GM23338 (cell line): Measurements from ENCODE around the gene DDAH2. TPM values are rescaled to one million over a fixed set of nuclear protein-coding genes. Genes with fewer than 3 reads are reported as not detected.

ENCODE experiments used
- ATAC-seq: fragments of 200-7000 bp; cut with Tn5 transposase; 3 replicates; pipeline ENCODE4 v1.9.1; 2020
- DNase-seq: peaks from one replicate; pipeline ENCODE4 v3.0.0-alpha.2; 2015; ENCODE audit warnings: low spot score
- H2AFZ ChIP-seq: fragments of 200-600 bp; sonication (generic); 2 replicates; pipeline ENCODE4 v1.8.0; 2016; ENCODE audit warnings: antibody characterized with exemption, mild to moderate bottlenecking, moderate library complexity
- H3F3A ChIP-seq: fragments of 200-600 bp; sonication (generic); replicated peaks from 2 replicates; pipeline ENCODE4 v1.8.0; 2017; ENCODE audit warnings: antibody characterized with exemption, mixed run types, low read depth
- H3K27ac ChIP-seq: fragments of 200-600 bp; sonication (generic); 2 replicates; pipeline ENCODE4 v1.6.1; 2016; ENCODE audit warnings: low read depth
- H3K27me3 ChIP-seq: fragments of 200-600 bp; sonication (generic); 2 replicates; pipeline ENCODE4 v1.8.0; 2016; ENCODE audit warnings: mild to moderate bottlenecking, mixed run types, moderate library complexity; ENCODE audit not compliant: insufficient read depth
- H3K36me3 ChIP-seq: fragments of 200-600 bp; sonication (generic); 2 replicates; pipeline ENCODE4 v1.8.0; 2016; ENCODE audit warnings: mild to moderate bottlenecking; ENCODE audit not compliant: insufficient read depth
- H3K4me1 ChIP-seq: fragments of 200-600 bp; sonication (generic); 2 replicates; pipeline ENCODE4 v1.8.0; 2016; ENCODE audit warnings: mild to moderate bottlenecking, moderate library complexity; ENCODE audit not compliant: insufficient read depth
- H3K4me2 ChIP-seq: fragments of 200-600 bp; sonication (generic); 2 replicates; pipeline ENCODE4 v1.7.1; 2017; ENCODE audit warnings: mixed run types
- H3K4me3 ChIP-seq: fragments of 200-600 bp; sonication (generic); 2 replicates; pipeline ENCODE4 v1.6.1; 2016; ENCODE audit warnings: mixed run types
- H3K79me2 ChIP-seq: fragments of 200-600 bp; sonication (generic); replicated peaks from 2 replicates; pipeline ENCODE4 v1.8.0; 2017; ENCODE audit warnings: mild to moderate bottlenecking; ENCODE audit not compliant: insufficient read depth
- H3K9me2 ChIP-seq: fragments of 200-600 bp; sonication (generic); 2 replicates; pipeline ENCODE4 v1.8.0; 2017; ENCODE audit not compliant: insufficient read depth
- H4K20me1 ChIP-seq: fragments of 200-600 bp; sonication (generic); replicated peaks from 2 replicates; pipeline ENCODE4 v1.8.0; 2017; ENCODE audit warnings: mild to moderate bottlenecking; ENCODE audit not compliant: insufficient read depth
- H3K27ac Mint-ChIP-seq: 2 replicates; pipeline ENCODE4 v1.8.0; 2020; ENCODE audit warnings: inconsistent platforms, mild to moderate bottlenecking, moderate library complexity, mixed read lengths
- H3K27me3 Mint-ChIP-seq: 3 replicates; pipeline ENCODE4 v1.8.0; 2022; ENCODE audit warnings: low read depth, mild to moderate bottlenecking, moderate library complexity, mixed read lengths, inconsistent platforms; ENCODE audit not compliant: insufficient read depth, poor library complexity
- H3K36me3 Mint-ChIP-seq: 3 replicates; pipeline ENCODE4 v1.8.0; 2021; ENCODE audit warnings: low read depth, mild to moderate bottlenecking, inconsistent platforms, moderate library complexity, mixed read lengths
- H3K4me1 Mint-ChIP-seq: 3 replicates; pipeline ENCODE4 v1.8.0; 2020; ENCODE audit warnings: mild to moderate bottlenecking, inconsistent platforms, mixed read lengths
- H3K4me3 Mint-ChIP-seq: 3 replicates; pipeline ENCODE4 v1.8.0; 2021; ENCODE audit warnings: moderate library complexity, mild to moderate bottlenecking, inconsistent platforms, mixed read lengths
- H3K9me3 Mint-ChIP-seq: 3 replicates; pipeline ENCODE4 v1.8.0; 2020; ENCODE audit warnings: moderate library complexity, mild to moderate bottlenecking, inconsistent platforms, mixed read lengths
- EZH2 ChIP-seq: fragments of 200-600 bp; sonication (generic); IDR thresholded peaks from one replicate; pipeline ENCODE4 v1.8.0; 2017; ENCODE audit warnings: antibody characterized with exemption, mild to moderate bottlenecking, low read depth; ENCODE audit not compliant: unreplicated experiment
- EZH2phosphoT487 ChIP-seq: fragments of 200-600 bp; sonication (generic); IDR thresholded peaks from one replicate; pipeline ENCODE4 v1.8.1; 2018; ENCODE audit warnings: antibody characterized with exemption; ENCODE audit not compliant: unreplicated experiment
- POLR2AphosphoS5 ChIP-seq: IDR thresholded peaks from 2 replicates; pipeline ENCODE4 v1.6.1; 2016; ENCODE audit warnings: antibody characterized with exemption, low read depth
- ZNF114 ChIP-seq: fragments of 250-450 bp; sonication (Bioruptor Pico); IDR thresholded peaks from 2 replicates; pipeline ENCODE4 v1.5.0; 2020; ENCODE audit warnings: mild to moderate bottlenecking, moderate library complexity
- polyA plus RNA-seq: library from polyadenylated mRNA; unstranded; fragments of >200 nt; fragmentation: Nextera tagmentation; extraction: Ambion mirVana; gene quantifications from 2 replicates; pipeline ENCODE4 v1.2.1, GENCODE V29; 2016
- total RNA-seq: library from RNA; depleted of rRNA; stranded (reverse); fragments of >200 nt; shearing (Covaris generic); gene quantifications from 2 replicates; pipeline ENCODE4 v1.2.3, GENCODE V29; 2014
- TF ChIP-seq, protein P1 (sequence below): fragments of 250-450 bp; sonication (Bioruptor Pico); IDR thresholded peaks from 2 replicates; pipeline ENCODE4 v1.5.0; 2020; ENCODE audit warnings: mild to moderate bottlenecking, moderate library complexity
- TF ChIP-seq, protein P2 (sequence below): IDR thresholded peaks from one replicate; pipeline ENCODE4 v1.6.1; 2018; ENCODE audit warnings: antibody characterized with exemption; ENCODE audit not compliant: unreplicated experiment

The DDAH2 gene
- total and polyA plus RNA-seq, 2 experiments from 2014 or later = 58.7 to 65.1 TPM

GRCh38 chr6:31742894-31743293 is 13.8 kb upstream of the DDAH2 start (continued):
- TF ChIP-seq, protein P1, sequence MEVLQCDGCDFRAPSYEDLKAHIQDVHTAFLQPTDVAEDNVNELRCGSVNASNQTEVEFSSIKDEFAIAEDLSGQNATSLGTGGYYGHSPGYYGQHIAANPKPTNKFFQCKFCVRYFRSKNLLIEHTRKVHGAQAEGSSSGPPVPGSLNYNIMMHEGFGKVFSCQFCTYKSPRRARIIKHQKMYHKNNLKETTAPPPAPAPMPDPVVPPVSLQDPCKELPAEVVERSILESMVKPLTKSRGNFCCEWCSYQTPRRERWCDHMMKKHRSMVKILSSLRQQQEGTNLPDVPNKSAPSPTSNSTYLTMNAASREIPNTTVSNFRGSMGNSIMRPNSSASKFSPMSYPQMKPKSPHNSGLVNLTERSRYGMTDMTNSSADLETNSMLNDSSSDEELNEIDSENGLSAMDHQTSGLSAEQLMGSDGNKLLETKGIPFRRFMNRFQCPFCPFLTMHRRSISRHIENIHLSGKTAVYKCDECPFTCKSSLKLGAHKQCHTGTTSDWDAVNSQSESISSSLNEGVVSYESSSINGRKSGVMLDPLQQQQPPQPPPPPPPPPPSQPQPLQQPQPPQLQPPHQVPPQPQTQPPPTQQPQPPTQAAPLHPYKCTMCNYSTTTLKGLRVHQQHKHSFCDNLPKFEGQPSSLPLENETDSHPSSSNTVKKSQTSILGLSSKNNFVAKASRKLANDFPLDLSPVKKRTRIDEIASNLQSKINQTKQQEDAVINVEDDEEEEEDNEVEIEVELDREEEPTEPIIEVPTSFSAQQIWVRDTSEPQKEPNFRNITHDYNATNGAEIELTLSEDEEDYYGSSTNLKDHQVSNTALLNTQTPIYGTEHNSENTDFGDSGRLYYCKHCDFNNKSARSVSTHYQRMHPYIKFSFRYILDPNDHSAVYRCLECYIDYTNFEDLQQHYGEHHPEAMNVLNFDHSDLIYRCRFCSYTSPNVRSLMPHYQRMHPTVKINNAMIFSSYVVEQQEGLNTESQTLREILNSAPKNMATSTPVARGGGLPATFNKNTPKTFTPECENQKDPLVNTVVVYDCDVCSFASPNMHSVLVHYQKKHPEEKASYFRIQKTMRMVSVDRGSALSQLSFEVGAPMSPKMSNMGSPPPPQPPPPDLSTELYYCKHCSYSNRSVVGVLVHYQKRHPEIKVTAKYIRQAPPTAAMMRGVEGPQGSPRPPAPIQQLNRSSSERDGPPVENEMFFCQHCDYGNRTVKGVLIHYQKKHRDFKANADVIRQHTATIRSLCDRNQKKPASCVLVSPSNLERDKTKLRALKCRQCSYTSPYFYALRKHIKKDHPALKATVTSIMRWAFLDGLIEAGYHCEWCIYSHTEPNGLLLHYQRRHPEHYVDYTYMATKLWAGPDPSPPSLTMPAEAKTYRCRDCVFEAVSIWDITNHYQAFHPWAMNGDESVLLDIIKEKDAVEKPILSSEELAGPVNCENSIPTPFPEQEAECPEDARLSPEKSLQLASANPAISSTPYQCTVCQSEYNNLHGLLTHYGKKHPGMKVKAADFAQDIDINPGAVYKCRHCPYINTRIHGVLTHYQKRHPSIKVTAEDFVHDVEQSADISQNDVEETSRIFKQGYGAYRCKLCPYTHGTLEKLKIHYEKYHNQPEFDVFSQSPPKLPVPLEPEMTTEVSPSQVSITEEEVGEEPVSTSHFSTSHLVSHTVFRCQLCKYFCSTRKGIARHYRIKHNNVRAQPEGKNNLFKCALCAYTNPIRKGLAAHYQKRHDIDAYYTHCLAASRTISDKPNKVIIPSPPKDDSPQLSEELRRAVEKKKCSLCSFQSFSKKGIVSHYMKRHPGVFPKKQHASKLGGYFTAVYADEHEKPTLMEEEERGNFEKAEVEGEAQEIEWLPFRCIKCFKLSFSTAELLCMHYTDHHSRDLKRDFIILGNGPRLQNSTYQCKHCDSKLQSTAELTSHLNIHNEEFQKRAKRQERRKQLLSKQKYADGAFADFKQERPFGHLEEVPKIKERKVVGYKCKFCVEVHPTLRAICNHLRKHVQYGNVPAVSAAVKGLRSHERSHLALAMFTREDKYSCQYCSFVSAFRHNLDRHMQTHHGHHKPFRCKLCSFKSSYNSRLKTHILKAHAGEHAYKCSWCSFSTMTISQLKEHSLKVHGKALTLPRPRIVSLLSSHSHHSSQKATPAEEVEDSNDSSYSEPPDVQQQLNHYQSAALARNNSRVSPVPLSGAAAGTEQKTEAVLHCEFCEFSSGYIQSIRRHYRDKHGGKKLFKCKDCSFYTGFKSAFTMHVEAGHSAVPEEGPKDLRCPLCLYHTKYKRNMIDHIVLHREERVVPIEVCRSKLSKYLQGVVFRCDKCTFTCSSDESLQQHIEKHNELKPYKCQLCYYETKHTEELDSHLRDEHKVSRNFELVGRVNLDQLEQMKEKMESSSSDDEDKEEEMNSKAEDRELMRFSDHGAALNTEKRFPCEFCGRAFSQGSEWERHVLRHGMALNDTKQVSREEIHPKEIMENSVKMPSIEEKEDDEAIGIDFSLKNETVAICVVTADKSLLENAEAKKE (CRISPR knock-in tag) = no peak
- no peak for TF ChIP-seq POLR2AphosphoS5
- TF ChIP-seq EZH2phosphoT487 = no peak
- TF ChIP-seq ZNF114 = no peak
- TF ChIP-seq EZH2 = no peak

DNA sequence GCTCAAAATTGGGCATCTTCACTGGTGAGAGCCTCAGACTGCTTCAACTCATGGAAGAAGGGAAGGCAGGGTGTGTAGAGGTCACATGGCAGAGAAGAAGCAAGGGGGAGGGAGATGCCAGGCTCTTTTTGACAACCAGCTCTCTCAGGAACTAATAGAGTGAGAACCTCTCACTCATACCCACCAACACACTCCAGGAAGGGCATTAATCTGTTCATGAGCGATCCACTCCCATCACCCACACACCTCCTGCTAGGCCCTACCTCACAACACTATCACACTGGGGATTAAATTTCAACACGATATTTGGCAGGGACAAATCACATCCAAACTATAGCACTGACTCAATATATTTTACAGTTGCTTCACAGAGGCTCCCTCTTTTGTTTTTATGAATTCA is 12.7 kb upstream of the DDAH2 start:
- DNase-seq = no peak
- Histone ChIP-seq H3K9me2 (no peaks in the 10 kb centered on the region), H3K27me3 (no peaks in the 10 kb centered on the region), H3F3A (peaks cover 12% of the 10 kb centered on the region), H2AFZ (no peak overlapping the region), H3K36me3 (peaks cover 4% of the 10 kb centered on the region; the same call in 1 of the 2 replicates), H3K27ac (no peak overlapping the region), H3K4me3 (no peak overlapping the region), H4K20me1 (no peaks in the 10 kb centered on the region), H3K4me2 (no peak overlapping the region), H3K79me2 (no peaks in the 10 kb centered on the region; the same call in 1 of the 2 replicates), H3K4me1 (peaks cover 33% of the 10 kb centered on the region)
- Mint-ChIP-seq H3K27me3 (peaks cover 22% of the 10 kb centered on the region), H3K9me3 (no peaks in the 10 kb centered on the region; the same call in 2 of the 3 replicates), H3K4me1 (peaks cover 43% of the 10 kb centered on the region), H3K27ac (no peak overlapping the region), H3K4me3 (no peak overlapping the region), H3K36me3 (peaks cover 17% of the 10 kb centered on the region)
- no peak for ATAC-seq
- TF ChIP-seq, protein P2, sequence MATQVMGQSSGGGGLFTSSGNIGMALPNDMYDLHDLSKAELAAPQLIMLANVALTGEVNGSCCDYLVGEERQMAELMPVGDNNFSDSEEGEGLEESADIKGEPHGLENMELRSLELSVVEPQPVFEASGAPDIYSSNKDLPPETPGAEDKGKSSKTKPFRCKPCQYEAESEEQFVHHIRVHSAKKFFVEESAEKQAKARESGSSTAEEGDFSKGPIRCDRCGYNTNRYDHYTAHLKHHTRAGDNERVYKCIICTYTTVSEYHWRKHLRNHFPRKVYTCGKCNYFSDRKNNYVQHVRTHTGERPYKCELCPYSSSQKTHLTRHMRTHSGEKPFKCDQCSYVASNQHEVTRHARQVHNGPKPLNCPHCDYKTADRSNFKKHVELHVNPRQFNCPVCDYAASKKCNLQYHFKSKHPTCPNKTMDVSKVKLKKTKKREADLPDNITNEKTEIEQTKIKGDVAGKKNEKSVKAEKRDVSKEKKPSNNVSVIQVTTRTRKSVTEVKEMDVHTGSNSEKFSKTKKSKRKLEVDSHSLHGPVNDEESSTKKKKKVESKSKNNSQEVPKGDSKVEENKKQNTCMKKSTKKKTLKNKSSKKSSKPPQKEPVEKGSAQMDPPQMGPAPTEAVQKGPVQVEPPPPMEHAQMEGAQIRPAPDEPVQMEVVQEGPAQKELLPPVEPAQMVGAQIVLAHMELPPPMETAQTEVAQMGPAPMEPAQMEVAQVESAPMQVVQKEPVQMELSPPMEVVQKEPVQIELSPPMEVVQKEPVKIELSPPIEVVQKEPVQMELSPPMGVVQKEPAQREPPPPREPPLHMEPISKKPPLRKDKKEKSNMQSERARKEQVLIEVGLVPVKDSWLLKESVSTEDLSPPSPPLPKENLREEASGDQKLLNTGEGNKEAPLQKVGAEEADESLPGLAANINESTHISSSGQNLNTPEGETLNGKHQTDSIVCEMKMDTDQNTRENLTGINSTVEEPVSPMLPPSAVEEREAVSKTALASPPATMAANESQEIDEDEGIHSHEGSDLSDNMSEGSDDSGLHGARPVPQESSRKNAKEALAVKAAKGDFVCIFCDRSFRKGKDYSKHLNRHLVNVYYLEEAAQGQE = no peak
- TF ChIP-seq EZH2phosphoT487 (no peak), ZNF114 (no peak)
- TF ChIP-seq, protein P1 (CRISPR knock-in tag) = no peak
